ENCODE data around the gene UPK2. TPM values are rescaled to one million over a fixed set of nuclear protein-coding genes. Genes with fewer than 3 reads are reported as not detected.

UPK2 gene
- total and polyA plus RNA-seq, 2 donors (not counting 1 experiment from before 2014, with no cell fraction given) = not detected

GRCh38 chr11:118935376-118935775 is 20.7 kb upstream of the UPK2 start:
- Histone ChIP-seq H3K4me3 (replicated peaks in 1 of 4; ENCODE audit: control extremely low read depth in 1 of 4, insufficient read depth in 1 of 4, low read depth in 3 of 4, low read length in 4 of 4) (no peak overlapping the region), H4K20me1 (ENCODE audit: control insufficient read depth, extremely low read depth, insufficient read depth, low read length) (no peaks in the 10 kb centered on the region), H3K36me3 (ENCODE audit: control insufficient read depth, insufficient read depth, low read length) (no peaks in the 10 kb centered on the region), H3K4me1 (ENCODE audit: control insufficient read depth, extremely low read depth, insufficient read depth, low read length) (peaks cover 1% of the 10 kb centered on the region), H3K9ac (ENCODE audit: insufficient read depth, low read length) (no peak overlapping the region), H3K9me3 (ENCODE audit: control insufficient read depth, insufficient read depth, low read depth, low read length) (no peaks in the 10 kb centered on the region), H3K27ac (ENCODE audit: insufficient read depth, low read length) (no peak overlapping the region), H3K79me2 (ENCODE audit: control insufficient read depth, insufficient read depth, low read length) (no peaks in the 10 kb centered on the region), H3K27me3 (ENCODE audit: control insufficient read depth, insufficient read depth, low read length) (no peaks in the 10 kb centered on the region), H2AFZ (ENCODE audit: low read length) (no peak overlapping the region), H3K4me2 (ENCODE audit: extremely low read depth, insufficient read depth, low read length) (no peak overlapping the region)
- TF ChIP-seq CTCF (conservative IDR thresholded peaks at IDR 0.05 in 1 of 2, IDR thresholded peaks at IDR 0.05 in 1 of 2; ENCODE audit: low read depth in 1 of 2, low read length in 2 of 2) = no peak
- no peak for TF ChIP-seq EZH2 (IDR thresholded peaks at IDR 0.05; ENCODE audit: low read length, missing control alignments)
- no peak for DNase-seq (ENCODE audit: low read depth in 2 of 2)

GRCh38 chr11:118938491-118939403 is 17.4 kb upstream of the UPK2 start:
- Histone ChIP-seq H3K4me2 (ENCODE audit: extremely low read depth, insufficient read depth, low read length) (no peak overlapping the region), H3K27me3 (ENCODE audit: control insufficient read depth, insufficient read depth, low read length) (no peaks in the 10 kb centered on the region), H3K27ac (ENCODE audit: insufficient read depth, low read length) (no peak overlapping the region), H3K79me2 (ENCODE audit: control insufficient read depth, insufficient read depth, low read length) (no peaks in the 10 kb centered on the region), H3K4me1 (ENCODE audit: control insufficient read depth, extremely low read depth, insufficient read depth, low read length) (no peaks in the 10 kb centered on the region), H3K9ac (ENCODE audit: insufficient read depth, low read length) (no peak overlapping the region), H4K20me1 (ENCODE audit: control insufficient read depth, extremely low read depth, insufficient read depth, low read length) (no peaks in the 10 kb centered on the region), H3K4me3 (replicated peaks in 1 of 4; ENCODE audit: control extremely low read depth in 1 of 4, insufficient read depth in 1 of 4, low read depth in 3 of 4, low read length in 4 of 4) (no peak overlapping the region), H2AFZ (ENCODE audit: low read length) (no peak overlapping the region), H3K9me3 (ENCODE audit: control insufficient read depth, insufficient read depth, low read depth, low read length) (no peaks in the 10 kb centered on the region), H3K36me3 (ENCODE audit: control insufficient read depth, insufficient read depth, low read length) (no peaks in the 10 kb centered on the region)
- DNase-seq (ENCODE audit: low read depth in 2 of 2) = peak in 1 of 2 donors; percentile 95
- no peak for TF ChIP-seq EZH2 (IDR thresholded peaks at IDR 0.05; ENCODE audit: low read length, missing control alignments)
- no peak for TF ChIP-seq CTCF (conservative IDR thresholded peaks at IDR 0.05 in 1 of 2, IDR thresholded peaks at IDR 0.05 in 1 of 2; ENCODE audit: low read depth in 1 of 2, low read length in 2 of 2)

GRCh38 chr11:118939404-118939915 is 16.6 kb upstream of the UPK2 start:
- H3K9me3 ChIP-seq (ENCODE audit: control insufficient read depth, insufficient read depth, low read depth, low read length) = no peaks in the 10 kb centered on the region
- H4K20me1 ChIP-seq (ENCODE audit: control insufficient read depth, extremely low read depth, insufficient read depth, low read length) = no peaks in the 10 kb centered on the region
- H3K9ac ChIP-seq (ENCODE audit: insufficient read depth, low read length) = no peak overlapping the region
- no peak overlapping the region for H2AFZ ChIP-seq (ENCODE audit: low read length)
- TF ChIP-seq EZH2 (IDR thresholded peaks at IDR 0.05; ENCODE audit: low read length, missing control alignments) (no peak), CTCF (conservative IDR thresholded peaks at IDR 0.05 in 1 of 2, IDR thresholded peaks at IDR 0.05 in 1 of 2; ENCODE audit: low read depth in 1 of 2, low read length in 2 of 2) (no peak)
- H3K4me2 ChIP-seq (ENCODE audit: extremely low read depth, insufficient read depth, low read length) = no peak overlapping the region
- H3K4me1 ChIP-seq (ENCODE audit: control insufficient read depth, extremely low read depth, insufficient read depth, low read length) = no peaks in the 10 kb centered on the region
- H3K27ac ChIP-seq (ENCODE audit: insufficient read depth, low read length) = no peak overlapping the region
- no peaks in the 10 kb centered on the region for H3K36me3 ChIP-seq (ENCODE audit: control insufficient read depth, insufficient read depth, low read length)
- no peak for DNase-seq (ENCODE audit: low read depth in 2 of 2)
- H3K4me3 ChIP-seq (replicated peaks in 1 of 4; ENCODE audit: control extremely low read depth in 1 of 4, insufficient read depth in 1 of 4, low read depth in 3 of 4, low read length in 4 of 4) = no peak overlapping the region
- H3K79me2 ChIP-seq (ENCODE audit: control insufficient read depth, insufficient read depth, low read length) = no peaks in the 10 kb centered on the region
- H3K27me3 ChIP-seq (ENCODE audit: control insufficient read depth, insufficient read depth, low read length) = no peaks in the 10 kb centered on the region
